HG03159 (cell line): Measurements from ENCODE around the gene STEAP4.

Experiments
- ATAC-seq: cut with Tn5 transposase; IDR thresholded peaks from one replicate; pipeline ENCODE4 v1.9.1; 2021; ENCODE audit warnings: mild to moderate bottlenecking, moderate library complexity; ENCODE audit not compliant: unreplicated experiment

Gene STEAP4

DNA sequence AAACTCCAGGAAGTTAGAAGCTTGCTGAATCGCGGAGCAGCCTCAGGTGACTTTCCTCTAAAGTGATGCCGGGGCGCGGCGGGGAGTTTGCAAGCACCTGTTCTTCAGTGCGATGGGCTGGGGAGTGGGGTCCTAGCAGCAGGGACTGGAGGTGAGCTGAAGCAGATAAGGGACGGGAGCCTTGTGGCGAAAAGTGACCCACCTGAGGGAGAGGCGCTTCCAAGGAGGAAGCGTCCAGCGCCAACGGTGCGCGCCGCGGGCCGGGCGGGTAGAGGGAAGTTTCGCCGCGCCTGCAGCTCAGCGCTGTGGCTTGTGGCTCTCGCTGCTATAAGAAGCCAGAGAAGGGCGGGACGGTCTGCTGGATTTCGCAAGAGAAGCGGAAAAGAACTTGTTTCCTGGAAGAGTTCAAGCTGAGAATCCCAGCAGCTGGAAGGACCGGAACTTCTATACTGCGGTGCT is at the start of gene STEAP4:
STEAP4 (minus strand) TSS at position 305 of the 459 bp plus-strand sequence. CDS start 22,625 bp downstream, outside the sequence.
- no peak for ATAC-seq

DNA sequence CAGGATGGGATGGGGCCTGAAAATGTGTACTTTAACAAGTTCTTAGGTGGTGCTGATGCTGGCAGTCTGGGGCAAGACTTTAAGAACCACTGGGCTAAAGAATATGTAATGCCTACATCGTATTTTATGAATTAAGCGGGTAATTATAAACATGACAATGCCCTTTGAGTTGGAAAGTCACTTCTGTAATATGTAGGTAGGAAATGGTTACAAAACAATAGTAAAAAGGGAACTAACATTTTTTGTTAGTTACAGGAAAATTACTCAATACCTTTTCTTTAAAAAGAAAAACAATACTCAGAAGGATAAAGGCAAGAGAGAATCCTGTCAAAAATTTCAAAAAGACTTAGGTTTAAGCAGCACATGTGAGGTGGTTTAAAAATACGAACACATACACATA is 48.3 kb upstream of the STEAP4 start:
- ATAC-seq, result no peak

DNA sequence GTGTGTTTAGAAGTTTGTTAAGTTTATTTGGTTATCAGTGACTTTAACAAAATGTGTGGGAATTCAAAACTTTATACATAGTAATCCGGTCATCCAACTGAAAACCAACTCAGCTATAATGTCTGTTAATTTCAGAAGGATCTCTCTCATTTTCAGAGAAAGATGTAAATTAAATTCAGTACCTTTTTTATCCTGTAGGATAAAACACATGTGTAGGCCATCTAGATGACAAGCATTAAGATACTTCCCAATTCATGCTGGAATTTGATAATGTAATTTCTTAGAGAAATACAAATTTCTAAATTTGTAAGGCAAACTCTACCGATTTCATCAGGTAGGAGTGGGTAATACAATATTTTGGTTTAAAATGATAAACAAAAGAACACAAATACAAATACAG is 43.4 kb upstream of the STEAP4 start:
- ATAC-seq, result no peak

DNA sequence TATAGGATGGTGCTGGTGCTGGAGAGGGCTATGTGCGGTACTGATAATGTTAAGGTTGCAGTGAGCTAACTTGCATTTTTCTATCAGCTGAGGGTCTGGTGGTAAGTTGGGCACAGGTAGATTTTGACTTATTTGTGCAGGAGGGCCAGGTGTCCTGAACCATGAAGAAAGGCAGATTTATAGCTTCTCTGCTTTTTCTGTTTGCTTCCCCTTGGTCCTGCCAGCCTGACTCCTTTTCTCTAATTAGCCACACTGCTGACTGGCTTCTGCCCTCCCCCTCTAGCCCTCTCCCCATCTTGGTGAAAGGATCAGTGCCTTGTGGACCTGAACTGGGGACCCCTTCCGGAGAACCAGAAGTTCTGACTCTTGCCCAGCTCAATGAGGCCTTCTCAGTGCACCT is 40.8 kb upstream of the STEAP4 start:
- ATAC-seq, result no peak

DNA sequence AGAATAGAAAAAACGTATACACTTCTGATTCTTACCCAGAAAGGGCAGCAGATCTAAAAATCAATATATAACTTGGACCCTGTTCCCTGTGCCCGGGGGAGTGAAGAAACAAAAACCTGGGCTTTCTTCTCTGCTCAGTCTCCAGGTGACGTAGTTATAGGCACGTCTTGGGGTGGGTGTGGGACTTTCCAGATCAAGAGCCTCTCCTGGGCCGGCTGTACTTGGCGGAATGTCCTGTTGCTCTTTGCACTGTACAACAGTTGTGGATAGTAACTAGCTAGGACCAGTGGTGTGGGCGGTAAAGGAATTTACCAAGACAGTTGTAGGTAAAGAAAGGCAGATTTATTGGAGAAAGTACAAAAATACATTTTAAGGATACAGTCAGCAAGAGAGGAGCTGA is 40.4 kb upstream of the STEAP4 start:
- ATAC-seq, result no peak

DNA sequence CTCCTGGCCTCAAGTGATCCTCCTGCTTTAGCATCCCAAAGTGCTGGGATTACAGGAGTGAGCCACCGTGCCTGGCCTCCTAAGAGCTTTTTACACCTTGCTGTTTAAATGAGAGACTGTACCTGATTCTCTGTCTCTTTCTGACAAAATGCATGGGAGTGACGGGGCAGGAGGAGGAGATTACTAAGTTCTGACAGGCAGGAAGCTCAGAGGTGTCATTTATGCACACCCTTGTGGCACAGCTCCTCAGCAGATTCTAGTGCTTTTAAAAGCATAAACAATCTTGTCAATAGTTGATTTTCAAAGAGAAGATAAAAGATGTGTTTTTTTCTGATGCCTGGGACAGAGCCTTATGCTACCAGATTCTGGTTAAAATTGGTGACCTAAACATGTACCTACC is 39.7 kb upstream of the STEAP4 start:
- no peak for ATAC-seq

DNA sequence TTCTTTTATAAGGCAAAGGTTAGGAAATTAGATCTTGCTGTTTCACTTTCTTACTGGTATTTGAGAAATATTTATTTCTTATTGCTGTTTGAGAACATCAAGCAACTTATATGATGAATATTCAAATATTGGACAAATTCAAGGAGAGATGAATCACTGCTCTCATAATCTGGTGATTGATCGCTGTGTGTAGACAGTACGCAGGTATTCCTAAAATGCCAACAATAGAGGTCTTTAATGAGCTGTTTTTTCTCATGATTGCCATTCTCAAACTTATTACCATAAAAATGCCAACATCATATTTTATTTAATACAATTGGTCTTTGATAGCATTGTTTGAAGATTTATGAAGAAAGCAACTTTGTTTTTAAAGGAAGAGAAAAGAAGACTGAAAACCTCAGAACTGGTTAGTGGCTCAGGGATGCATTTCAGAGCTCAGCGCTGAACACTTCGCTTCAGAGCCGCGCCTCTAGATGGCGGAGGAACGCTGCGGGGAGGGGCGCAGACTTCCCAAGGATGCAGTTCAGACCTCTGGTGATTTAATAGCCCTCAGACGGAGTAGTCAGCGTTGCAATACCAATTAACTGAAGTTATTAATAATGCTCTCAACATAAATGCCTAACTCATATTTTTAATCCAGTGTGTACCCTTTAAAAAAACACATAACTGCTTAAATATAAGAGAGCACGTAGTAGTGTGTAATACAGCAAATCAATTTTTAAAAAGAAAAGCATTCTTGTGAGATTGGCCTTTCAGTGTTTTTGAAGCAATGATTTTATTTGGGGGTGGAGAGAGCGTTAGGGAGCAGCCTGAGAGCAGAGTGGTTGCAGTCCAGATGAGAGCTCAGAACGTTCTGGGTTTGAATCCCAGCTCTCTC is 38.5 kb upstream of the STEAP4 start:
- peak; percentile 58 for ATAC-seq

DNA sequence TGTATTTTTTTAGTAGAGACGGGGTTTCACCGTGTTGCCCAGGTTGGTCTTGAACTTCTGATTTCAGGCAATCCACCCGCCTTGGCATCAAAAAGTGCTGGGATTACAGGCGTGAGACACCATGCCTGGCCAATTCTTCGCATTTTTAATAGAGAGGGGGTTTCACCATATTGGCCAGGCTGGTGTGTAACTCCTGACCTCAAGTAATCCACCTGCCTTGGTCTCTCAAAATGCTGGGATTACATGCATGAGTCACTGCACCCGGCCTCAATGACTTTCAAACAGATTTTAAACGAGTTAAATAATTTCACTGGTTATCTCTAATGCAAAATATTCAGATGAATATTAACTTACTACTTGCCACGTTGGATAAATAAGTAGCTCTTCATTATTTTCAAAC is 37.6 kb upstream of the STEAP4 start:
- ATAC-seq, result no peak

DNA sequence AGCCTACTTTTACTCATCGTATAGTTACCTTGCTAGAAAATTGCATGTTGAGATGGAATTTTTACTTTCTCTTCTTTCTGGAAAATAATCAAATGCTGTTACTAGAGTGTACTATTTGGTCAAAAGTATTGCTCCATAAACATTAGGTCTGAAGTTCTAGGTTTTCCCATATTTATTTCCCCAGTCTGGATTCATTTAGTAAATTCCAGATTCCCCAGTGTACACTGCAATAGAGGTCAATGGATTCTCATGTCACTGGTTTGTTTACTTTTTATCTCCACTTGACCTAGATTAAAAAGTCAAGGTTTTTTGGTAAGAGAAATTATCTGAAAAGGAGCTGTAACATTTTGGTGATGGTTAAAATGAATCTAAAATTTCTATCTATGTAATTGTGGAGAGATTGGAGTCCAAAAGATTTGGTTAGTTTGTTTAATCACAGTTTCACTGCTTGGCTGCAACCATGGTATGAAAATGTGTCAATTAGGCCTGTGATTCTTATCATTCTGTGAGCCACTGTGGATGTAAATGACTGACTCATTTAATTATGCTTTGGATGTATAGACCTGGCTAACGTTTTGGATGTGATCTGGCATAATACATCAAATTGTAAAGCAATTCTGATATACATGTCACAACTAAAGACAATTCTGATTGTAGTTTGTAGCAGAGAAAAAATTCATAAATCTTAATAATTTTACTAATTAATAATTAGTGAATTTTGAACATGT is 32.7 kb upstream of the STEAP4 start:
- no peak for ATAC-seq

DNA sequence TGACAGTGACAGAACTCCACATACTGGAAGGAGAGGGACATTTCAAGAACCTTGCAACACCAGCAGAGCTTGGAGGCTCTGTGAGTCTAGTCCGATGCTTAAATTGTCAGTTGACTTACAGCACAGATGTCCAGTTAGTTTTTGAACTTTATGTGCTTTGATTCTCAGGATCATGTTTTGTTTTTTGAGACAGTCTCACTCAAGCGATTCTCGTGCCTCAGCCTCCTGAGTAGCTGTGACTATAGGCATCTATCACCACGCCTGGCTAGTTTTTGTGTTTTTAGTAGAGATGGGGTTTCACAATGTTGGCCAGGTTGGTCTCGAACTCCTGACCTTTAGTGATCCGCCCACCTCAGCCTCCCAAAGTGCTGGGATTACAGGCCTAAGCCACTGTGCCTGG is 31.8 kb upstream of the STEAP4 start:
- ATAC-seq, result no peak

DNA sequence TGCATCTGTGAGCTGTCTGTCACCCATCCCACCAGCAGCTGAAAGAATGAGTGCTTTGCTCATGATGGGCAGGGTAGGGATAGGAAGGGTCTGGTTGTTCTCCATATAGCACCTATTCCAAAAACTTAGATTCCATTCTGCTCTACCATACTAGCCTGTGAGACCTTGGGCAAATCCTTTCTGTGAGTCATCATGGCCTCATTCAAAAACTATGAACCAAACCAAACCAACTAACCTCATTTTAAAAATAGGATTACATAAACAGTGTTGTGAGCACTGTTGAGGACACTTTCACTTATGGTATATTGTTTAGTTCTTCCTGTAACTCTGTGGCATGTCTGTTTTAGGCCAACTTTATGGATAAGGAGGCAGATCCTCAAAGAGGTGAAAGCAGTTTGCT is 30.9 kb upstream of the STEAP4 start:
- ATAC-seq, result no peak

DNA sequence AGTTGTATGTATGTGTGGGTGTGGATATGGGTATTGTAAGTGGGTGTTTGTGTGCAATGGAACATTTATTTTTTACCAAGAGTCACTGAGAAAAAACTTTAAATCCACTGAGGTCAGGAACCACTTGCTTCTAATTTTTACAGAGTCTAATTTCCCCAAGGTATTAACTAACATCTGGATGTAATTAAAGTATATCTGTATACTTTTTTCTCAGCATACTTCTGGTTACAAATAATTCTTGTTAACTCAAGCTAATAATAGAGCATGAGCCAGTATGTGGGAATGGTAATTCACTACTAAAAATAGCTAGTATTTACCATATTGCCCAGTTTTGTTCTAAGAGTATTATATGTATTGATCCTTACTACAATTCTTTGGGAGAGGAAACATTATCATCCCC is 24.6 kb upstream of the STEAP4 start:
- ATAC-seq, result no peak

DNA sequence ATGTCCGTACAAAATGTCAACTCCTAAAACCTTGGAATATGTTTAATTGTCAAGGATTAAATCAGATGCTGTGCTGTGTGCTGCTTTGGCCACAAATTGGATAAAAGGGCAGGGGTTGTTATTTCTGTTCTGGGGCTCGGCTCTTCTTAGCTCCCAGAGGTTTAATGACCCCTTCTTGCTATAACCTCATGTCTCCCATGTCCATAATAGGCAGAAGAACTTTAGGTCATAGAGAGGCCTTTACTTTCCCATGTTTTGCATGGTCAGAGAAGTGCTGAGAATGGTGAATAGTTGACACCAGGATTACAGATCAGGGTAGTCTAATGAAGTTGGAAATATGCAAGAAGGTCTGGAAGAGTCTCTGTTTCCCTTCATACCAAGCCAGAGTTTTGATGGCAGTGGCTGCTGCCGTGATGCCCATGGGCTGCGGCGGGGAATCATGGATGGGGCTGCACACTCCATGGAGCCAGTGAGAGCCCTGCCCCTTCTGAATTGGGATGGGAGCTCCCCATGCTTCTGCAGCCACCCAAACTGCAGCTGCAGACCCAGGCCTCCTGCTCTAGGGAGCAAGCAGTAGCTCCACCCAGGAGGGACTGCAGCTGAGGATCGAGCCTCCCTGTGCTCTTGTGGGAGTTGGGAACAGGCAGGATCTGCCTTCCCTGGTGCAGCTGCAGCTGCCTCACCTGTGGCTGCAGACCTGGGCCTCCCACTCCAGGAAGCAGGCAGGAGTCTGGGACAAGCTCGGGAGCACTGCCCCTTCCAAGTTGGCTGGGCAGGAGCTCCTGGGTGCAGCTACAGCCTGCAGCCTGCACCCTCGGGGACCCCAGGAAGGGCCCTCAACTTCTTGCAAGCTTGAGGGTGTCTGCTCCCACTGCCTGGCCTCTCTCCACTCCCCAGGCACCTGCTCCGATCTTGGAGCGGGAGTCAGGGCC is 23.1 kb upstream of the STEAP4 start:
- no peak for ATAC-seq

DNA sequence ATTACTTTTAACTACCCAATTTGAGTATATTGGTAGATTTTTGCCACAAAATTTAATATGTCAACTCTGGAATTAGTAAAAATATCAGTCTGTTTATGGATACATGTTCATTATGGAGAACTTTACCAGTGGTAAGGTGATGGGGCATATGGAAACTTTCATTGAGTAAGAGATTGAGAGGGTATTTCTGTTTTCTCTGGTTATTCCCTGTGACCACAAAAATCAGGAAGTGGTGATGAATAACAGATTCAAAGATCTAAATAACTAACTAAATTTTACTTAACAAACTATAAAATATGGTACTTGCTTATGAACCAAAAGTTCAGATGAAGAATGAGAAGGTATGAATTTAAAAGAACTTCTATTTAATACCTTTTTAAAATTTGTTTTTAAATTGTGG is 22.1 kb upstream of the STEAP4 start:
- ATAC-seq, result peak; percentile 54

DNA sequence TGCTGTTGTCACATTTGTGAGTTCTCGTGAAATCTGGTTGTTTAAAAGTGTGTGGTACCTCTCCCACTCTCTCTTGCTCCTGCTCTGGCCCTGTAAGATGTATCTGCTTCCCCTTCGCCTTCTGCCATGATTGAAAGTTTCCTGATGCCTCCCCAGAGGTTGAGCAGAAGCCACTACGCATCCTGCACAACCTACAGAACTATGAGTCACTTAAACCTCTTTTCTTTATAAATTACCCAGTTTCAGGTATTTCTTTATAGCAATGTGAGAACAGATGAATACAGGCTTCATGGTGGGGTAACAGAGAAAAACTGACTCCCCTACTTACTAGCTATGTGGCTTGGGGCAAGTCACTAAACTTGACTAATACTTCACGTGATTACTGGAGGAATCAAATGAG is 18.0 kb upstream of the STEAP4 start:
- ATAC-seq, result no peak

DNA sequence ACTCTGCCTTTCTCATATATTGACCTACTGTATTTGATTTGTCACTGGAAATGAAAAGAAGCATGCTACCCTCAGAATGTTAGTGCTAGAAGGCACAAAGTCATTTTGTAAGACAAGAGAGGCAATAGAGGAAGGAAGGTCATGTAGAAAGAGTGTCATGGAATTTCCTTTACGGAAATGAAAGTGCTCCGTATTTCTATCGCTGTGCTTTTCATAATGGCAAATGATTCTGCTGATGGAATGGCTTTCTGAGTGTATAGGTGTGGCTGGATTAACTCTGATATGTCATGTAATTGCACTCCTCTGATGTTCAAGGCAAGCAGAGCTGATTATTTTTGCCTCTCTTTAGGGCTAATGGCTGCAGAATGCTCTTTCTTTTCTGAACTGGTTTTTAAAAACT is 15.5 kb upstream of the STEAP4 start:
- ATAC-seq, result no peak

DNA sequence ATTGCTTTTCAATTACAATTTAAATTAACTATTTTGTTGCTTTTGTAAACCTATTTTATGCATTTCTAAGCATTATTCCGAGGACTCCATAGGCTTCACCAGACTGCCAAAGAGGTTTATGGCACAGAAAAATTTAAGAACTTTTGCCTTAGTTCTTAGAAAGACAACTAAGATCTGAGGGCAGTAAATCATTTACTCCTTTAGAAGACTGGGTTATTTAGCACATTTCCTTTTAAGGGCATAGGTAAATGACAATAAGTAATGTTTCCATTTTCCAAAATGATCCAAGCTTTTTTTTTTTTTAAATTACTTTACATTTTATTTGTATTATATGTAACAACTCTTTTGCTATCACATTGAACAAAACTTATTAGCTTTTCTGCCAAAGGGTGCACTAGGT is 15.0 kb upstream of the STEAP4 start:
- no peak for ATAC-seq

DNA sequence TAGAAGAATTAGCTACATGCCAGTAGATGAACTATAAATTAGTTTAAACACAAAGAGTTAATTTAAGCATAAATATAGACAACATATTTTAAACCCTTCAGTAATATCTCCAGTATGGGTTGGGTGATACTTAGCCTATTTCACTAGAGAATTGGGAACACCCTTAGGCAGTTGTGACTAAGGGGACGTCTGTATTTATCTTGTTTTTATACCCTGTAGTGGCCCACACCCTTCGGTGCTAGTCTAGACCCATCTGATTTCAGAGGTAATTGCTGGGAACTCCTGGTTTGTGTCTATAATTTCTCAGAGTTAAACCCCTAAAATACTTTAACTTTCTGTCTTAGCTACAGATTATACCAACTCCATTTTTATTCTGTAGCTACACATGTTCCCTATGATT is 11.5 kb upstream of the STEAP4 start:
- ATAC-seq, result no peak

DNA sequence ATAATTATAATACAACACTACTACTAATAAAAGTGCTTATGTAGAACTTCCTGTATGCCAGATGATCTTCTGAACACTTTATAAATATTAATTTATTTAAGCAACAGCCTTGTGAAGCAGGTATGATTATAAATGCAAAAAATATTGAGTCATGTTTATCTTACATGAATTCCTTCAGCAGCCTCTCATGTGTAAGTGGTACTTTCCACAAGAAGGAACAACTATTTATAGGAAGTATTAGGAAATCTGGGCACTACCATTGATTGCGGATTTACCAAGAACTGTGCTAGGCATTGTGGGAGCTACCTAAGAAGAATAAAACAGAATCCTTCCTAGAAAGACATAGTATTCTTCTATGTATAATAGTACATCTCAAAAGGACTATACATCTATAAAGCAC is 10.7 kb upstream of the STEAP4 start:
- ATAC-seq, result no peak

DNA sequence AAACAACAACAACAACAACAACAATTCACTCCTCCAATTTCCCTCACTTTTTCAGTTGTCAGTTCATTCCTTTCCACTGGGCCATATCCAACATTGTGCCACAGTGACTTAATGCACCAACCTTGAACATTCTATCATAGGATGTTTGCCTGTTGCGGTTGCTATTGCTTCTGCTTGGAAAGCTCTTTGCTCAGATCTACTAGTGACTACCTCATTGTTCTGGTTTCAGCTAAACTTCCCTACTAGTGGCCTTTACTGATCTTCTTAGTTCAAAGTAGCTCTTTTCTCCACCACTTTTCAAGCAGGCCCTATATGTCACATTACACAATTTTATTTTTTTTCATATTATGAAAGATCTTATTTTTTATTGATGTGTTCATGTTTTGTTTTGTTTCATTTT is 9.8 kb upstream of the STEAP4 start:
- ATAC-seq, result no peak

DNA sequence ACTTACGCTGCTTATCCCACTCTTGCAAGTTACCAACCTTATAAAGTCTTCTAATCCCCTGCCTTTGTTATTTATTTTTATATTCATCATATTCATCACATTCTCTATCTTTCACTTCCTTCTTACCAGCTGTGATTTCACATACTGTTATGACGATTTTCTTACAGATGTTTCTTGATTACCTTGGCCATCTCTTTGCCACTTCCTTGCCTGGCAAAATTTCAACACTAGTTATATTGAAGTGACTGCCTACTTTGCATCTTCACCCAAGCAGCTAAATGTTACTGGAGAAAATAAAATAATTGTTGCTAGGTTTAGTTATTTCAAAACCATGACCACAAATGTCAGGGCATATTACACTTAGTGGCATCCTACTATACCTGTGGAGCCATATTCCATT is 8.8 kb upstream of the STEAP4 start:
- ATAC-seq, result no peak
